GM19452 (cell line): Measurements from ENCODE around the gene DRAM2.
"Not testable (repeated sequence)": the region's sequence is repeated elsewhere in the genome, so short reads cannot be mapped to it uniquely, and the experiment has no call there.

Source experiments
- ATAC-seq: cut with Tn5 transposase; IDR thresholded peaks from one replicate; pipeline ENCODE4 v1.9.1; 2021; ENCODE audit not compliant: unreplicated experiment

Gene DRAM2

GRCh38 chr1:111084999-111085398 lies 54.9 kb downstream of the DRAM2 start:
- no peak for ATAC-seq

- ATAC-seq, result no peak
These were observed 57.3 kb downstream of the DRAM2 start for GRCh38 chr1:111082421-111083203.

GRCh38 chr1:111079329-111079728 lies 60.6 kb downstream of the DRAM2 start:
- not testable (repeated sequence) for ATAC-seq

DNA sequence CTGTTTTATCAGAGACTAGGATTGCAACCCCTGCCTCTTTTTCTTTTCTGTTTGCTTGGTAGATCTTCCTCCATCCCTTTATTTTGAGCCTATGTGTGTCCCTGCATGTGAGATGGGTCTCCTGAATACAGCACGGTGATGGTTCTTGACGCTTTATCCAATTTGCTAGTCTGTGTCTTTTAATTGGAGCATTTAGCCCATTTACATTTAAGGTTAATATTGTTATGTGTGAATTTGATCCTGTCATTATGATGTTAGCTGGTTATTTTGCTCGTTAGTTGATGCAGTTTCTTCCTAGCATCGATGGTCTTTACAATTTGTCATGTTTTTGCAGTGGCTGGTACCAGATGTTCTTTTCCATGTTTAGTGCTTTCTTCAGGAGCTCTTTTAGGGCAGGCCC lies 62.6 kb downstream of the DRAM2 start:
- not testable (repeated sequence) for ATAC-seq
